Naive thymus-derived CD8-positive, alpha-beta T cell (primary cell): Measurements from ENCODE around the gene SH2D3C. TPM values are rescaled to one million over a fixed set of nuclear protein-coding genes. Genes with fewer than 3 reads are reported as not detected.

Source experiments
- ATAC-seq, 2 donors: fragments of 150-1000 bp; cut with Tn5 transposase in 1 of 2; sonication (Bioruptor Pico), chemical (Tn5 transposase) in 1 of 2; 1 replicate in 1 of 2; 2 replicates in 1 of 2; pipeline ENCODE4 v1.10.0; 2021; ENCODE audit warnings: mild to moderate bottlenecking in 2 of 2, moderate library complexity in 2 of 2
- POLR2A ChIA-PET: fragments of 350-600 bp; sonication (Branson Sonifier 250); formaldehyde crosslinking; loops from one replicate; lab custom pipeline; 2021; ENCODE audit warnings: antibody characterized with exemption; lab: Charles Lee
- DNase-seq, 10 donors: peaks; one replicate each; pipeline versions ENCODE4 v3.0.0 to v3.0.0-alpha.2; 2020 to 2022
- H3K27ac Mint-ChIP-seq, 10 donors: one replicate each; pipeline ENCODE4 v1.8.0; 2020 to 2022; ENCODE audit warnings: mild to moderate bottlenecking in 10 of 10, mixed read lengths in 10 of 10, moderate library complexity in 4 of 10, inconsistent platforms in 1 of 10
- H3K27me3 Mint-ChIP-seq, 5 donors: one replicate each; pipeline ENCODE4 v1.8.0; 2021 to 2022; ENCODE audit warnings: mixed read lengths in 5 of 5
- H3K36me3 Mint-ChIP-seq, 3 donors: one replicate each; pipeline ENCODE4 v1.8.0; 2020 to 2022; ENCODE audit warnings: mixed read lengths in 3 of 3, mild to moderate bottlenecking in 2 of 3, inconsistent platforms in 1 of 3
- H3K4me1 Mint-ChIP-seq, 4 donors: one replicate each; pipeline ENCODE4 v1.8.0; 2021 to 2022; ENCODE audit warnings: mixed read lengths in 4 of 4
- H3K4me3 Mint-ChIP-seq, 10 donors: one replicate each; pipeline ENCODE4 v1.8.0; 2020 to 2022; ENCODE audit warnings: mild to moderate bottlenecking in 10 of 10, mixed read lengths in 10 of 10, moderate library complexity in 6 of 10, inconsistent platforms in 1 of 10
- H3K9me3 Mint-ChIP-seq, 9 donors: one replicate each; pipeline ENCODE4 v1.8.0; 2020 to 2022; ENCODE audit warnings: mixed read lengths in 9 of 9, mild to moderate bottlenecking in 3 of 9, inconsistent platforms in 1 of 9, moderate library complexity in 1 of 9
- microRNA-seq: library from miRNA; unstranded; fragments of <30 nt; microRNA quantifications from one replicate; pipeline ENCODE4 v1.2.0, GENCODE V29; 2022; ENCODE audit warnings: borderline microRNAs expressed
- polyA plus RNA-seq, 3 donors: library from polyadenylated mRNA; unstranded; fragments of 300-500 nt; fragmentation: Illumina TruSeq; gene quantifications; one replicate each; pipeline ENCODE4 v1.2.3, GENCODE V29; 2021
- total RNA-seq, 8 experiments: library from RNA in 2 of 8; stranded (reverse) in 2 of 8; gene quantifications; one replicate each; pipeline ENCODE4 v1.2.3 and lab custom pipeline; 2021 to 2026

SH2D3C gene
- total and polyA plus RNA-seq, 5 experiments from 2014 or later, result 13.8 to 50.8 (median 42.8) TPM

DNA sequence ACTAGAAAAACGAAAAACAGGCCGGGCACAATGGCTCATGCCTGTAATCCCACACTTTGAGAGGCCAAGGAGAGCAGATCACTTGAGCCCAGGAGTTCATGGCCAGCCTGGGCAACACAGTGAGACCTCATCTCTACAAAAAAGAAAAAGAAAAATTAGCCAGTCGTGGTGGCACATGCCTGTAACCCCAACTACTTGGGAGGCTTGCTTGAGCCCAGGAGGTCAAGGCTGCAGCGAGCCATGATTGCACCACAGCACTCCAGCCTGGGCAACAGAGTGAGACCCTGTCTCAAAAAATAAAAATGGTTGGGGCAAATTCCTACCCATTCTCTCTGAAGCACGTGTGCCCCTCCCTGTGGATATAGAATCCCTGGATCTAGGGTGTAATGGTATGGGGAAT is 80.1 kb downstream of the SH2D3C start:
- H3K9me3 Mint-ChIP-seq, result no peaks in the 10 kb centered on the region
- peaks cover 8 to 15% (median 12%) of the 10 kb centered on the region in 4 donors for H3K4me1 Mint-ChIP-seq
- peak overlapping the region; percentile 14 to 86 (median 52) for H3K4me3 Mint-ChIP-seq
- no peaks in the 10 kb centered on the region for H3K27me3 Mint-ChIP-seq
- ATAC-seq, result no peak
- peaks cover 0 to 4% (median 0%) of the 10 kb centered on the region in 3 donors for H3K36me3 Mint-ChIP-seq
- H3K27ac Mint-ChIP-seq, result peak overlapping the region in 4 of 10 donors; percentile 24 to 86 (median 44)
- no peak for DNase-seq
- POLR2A ChIA-PET, result interaction anchor here (0.7 to 1.5 kb wide), 2 partner anchors 17 to 184 kb away, joined by 4 to 6 read pairs; partner anchors contain the start of genes PTRH1 and TTC16

DNA sequence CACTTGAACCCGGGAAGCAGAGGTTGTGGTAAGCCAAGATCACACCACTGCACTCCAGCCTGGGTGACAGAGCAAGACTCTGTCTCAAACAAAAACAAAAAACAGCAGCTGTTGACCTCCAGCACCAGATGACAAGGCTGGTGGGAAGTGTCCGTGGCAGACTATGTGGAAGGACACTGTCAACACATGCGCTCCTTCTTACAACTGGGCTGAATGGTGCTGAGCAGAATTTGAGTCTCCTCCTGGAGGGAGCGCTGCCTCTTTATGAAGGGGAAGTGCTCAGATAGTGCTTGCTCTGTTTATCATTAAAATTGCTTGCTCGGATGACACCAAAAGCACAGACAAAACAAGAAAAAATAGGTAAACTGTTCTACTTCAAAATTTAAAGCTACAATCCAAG is 80.9 kb downstream of the SH2D3C start:
- peaks cover 0 to 4% (median 0%) of the 10 kb centered on the region in 3 donors for H3K36me3 Mint-ChIP-seq
- H3K27me3 Mint-ChIP-seq, result no peaks in the 10 kb centered on the region
- H3K9me3 Mint-ChIP-seq, result no peaks in the 10 kb centered on the region
- peak overlapping the region in 4 of 10 donors; percentile 15 to 50 (median 34) for H3K27ac Mint-ChIP-seq
- DNase-seq, result no peak
- H3K4me1 Mint-ChIP-seq, result peaks cover 8 to 15% (median 12%) of the 10 kb centered on the region in 4 donors
- no peak for ATAC-seq
- POLR2A ChIA-PET, result interaction anchor here (1.0 kb wide), 1 partner anchor 90 kb away, joined by 3 read pairs; no protein-coding TSS in a partner anchor
- H3K4me3 Mint-ChIP-seq, result peak overlapping the region in 1 of 10 donors; percentile 14

GRCh38 chr9:127694890-127695720 is 83.4 kb downstream of the SH2D3C start:
- no peak for ATAC-seq
- Mint-ChIP-seq H3K9me3 (no peaks in the 10 kb centered on the region), H3K4me3 (no peak overlapping the region), H3K27me3 (no peaks in the 10 kb centered on the region), H3K27ac (peak overlapping the region in 2 of 10 donors; percentile 6 to 24), H3K4me1 (peaks cover 8 to 12% (median 12%) of the 10 kb centered on the region in 4 donors), H3K36me3 (peaks cover 0 to 12% (median 0%) of the 10 kb centered on the region in 3 donors)
- no peak for DNase-seq
- POLR2A ChIA-PET, result no interaction called here

- H3K36me3 Mint-ChIP-seq, result peaks cover 0 to 15% (median 0%) of the 10 kb centered on the region in 3 donors
- DNase-seq (no peak), ATAC-seq (no peak)
- POLR2A ChIA-PET, result no interaction called here
- no peak overlapping the region for H3K4me3 Mint-ChIP-seq
- no peaks in the 10 kb centered on the region for H3K9me3 Mint-ChIP-seq
- no peaks in the 10 kb centered on the region for H3K27me3 Mint-ChIP-seq
- peak overlapping the region in 1 of 10 donors; percentile 2 for H3K27ac Mint-ChIP-seq
- peaks cover 0 to 6% (median under 1%) of the 10 kb centered on the region in 4 donors for H3K4me1 Mint-ChIP-seq
Observed at GRCh38 chr9:127693697-127694096, 84.8 kb downstream of the SH2D3C start.

DNA sequence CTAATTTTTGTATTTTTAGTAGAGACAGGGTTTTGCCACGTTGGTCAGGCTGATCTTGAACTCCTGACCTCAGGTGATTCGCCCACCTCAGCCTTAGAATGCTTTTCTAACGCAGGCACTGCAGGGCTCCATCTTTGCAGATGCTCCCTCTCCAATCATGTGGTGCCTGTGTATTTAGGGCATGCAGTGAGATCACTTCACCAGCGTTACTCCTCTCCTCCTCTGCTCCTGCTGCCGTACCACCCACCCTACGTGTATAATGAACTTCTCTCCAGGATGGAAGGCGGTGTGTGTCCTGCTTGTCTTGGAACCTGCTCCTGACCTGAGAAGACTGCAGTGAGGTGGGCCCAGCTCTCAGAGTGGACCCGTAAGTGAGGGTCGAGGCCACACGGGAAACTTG is 85.3 kb downstream of the SH2D3C start:
- peaks cover 0 to 15% (median 0%) of the 10 kb centered on the region in 3 donors for H3K36me3 Mint-ChIP-seq
- H3K4me3 Mint-ChIP-seq, result no peak overlapping the region
- H3K27me3 Mint-ChIP-seq, result no peaks in the 10 kb centered on the region
- no peak for DNase-seq
- H3K27ac Mint-ChIP-seq, result no peak overlapping the region
- no peaks in the 10 kb centered on the region for H3K9me3 Mint-ChIP-seq
- peaks cover 0 to 6% (median under 1%) of the 10 kb centered on the region in 4 donors for H3K4me1 Mint-ChIP-seq
- ATAC-seq, result no peak
- POLR2A ChIA-PET, result no interaction called here

GRCh38 chr9:127692071-127692470 is 86.4 kb downstream of the SH2D3C start:
- H3K27ac Mint-ChIP-seq, result peak overlapping the region in 2 of 10 donors; percentile 14 to 37
- H3K9me3 Mint-ChIP-seq, result no peaks in the 10 kb centered on the region
- ATAC-seq (no peak), DNase-seq (no peak)
- peaks cover 0 to 15% (median 0%) of the 10 kb centered on the region in 3 donors for H3K36me3 Mint-ChIP-seq
- peaks cover 0 to 6% (median 0%) of the 10 kb centered on the region in 4 donors for H3K4me1 Mint-ChIP-seq
- no peaks in the 10 kb centered on the region for H3K27me3 Mint-ChIP-seq
- POLR2A ChIA-PET, result interaction anchor here (0.7 kb wide), 1 partner anchor 95 kb away, joined by 3 read pairs; no protein-coding TSS in a partner anchor
- H3K4me3 Mint-ChIP-seq, result peak overlapping the region in 1 of 10 donors; percentile 29

DNA sequence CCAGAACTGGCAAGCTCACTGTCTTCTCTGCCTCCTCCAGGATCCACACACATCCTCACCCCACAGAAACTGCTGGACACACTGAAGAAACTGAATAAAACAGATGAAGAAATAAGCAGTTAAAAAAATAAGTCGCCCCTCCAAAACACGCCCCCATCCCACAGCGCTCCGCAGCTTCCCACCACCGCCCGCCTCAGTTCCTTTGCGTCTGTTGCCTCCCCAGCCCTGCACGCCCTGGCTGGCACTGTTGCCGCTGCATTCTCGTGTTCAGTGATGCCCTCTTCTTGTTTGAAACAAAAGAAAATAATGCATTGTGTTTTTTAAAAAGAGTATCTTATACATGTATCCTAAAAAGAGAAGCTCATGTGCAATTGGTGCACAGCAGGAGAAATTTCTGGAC is 87.7 kb downstream of the SH2D3C start:
- peaks cover 0 to 19% (median 0%) of the 10 kb centered on the region in 3 donors for H3K36me3 Mint-ChIP-seq
- ATAC-seq (no peak), DNase-seq (no peak)
- peaks cover 0 to 6% (median 0%) of the 10 kb centered on the region in 4 donors for H3K4me1 Mint-ChIP-seq
- H3K27ac Mint-ChIP-seq, result no peak overlapping the region
- no peak overlapping the region for H3K4me3 Mint-ChIP-seq
- no peaks in the 10 kb centered on the region for H3K9me3 Mint-ChIP-seq
- POLR2A ChIA-PET, result no interaction called here
- H3K27me3 Mint-ChIP-seq, result no peaks in the 10 kb centered on the region

GRCh38 chr9:127689329-127690000 is 89.0 kb downstream of the SH2D3C start:
- POLR2A ChIA-PET, result interaction anchor here (0.6 kb wide), 1 partner anchor 9 kb away, joined by 5 read pairs; no protein-coding TSS in a partner anchor

More at GRCh38 chr9:127689329-127690000, 89.0 kb downstream of the SH2D3C start:
- peaks cover 0 to 27% (median 3%) of the 10 kb centered on the region in 3 donors for H3K36me3 Mint-ChIP-seq
- H3K4me3 Mint-ChIP-seq, result no peak overlapping the region
- ATAC-seq (no peak), DNase-seq (no peak)
- H3K27ac Mint-ChIP-seq, result no peak overlapping the region
- no peaks in the 10 kb centered on the region for H3K27me3 Mint-ChIP-seq
- no peaks in the 10 kb centered on the region for H3K9me3 Mint-ChIP-seq
- peaks cover 0 to 3% (median 0%) of the 10 kb centered on the region in 4 donors for H3K4me1 Mint-ChIP-seq

Small RNAs within 50 kb of the gene (microRNA-seq; reads per million reads assigned to microRNA genes)
- gene MIR2861 (not detected), gene MIR3960 (not detected)

Other genes with a start within 250 kb of the SH2D3C start
- 10 to 100 TPM; 34.6 to 39.7 TPM for gene STXBP1, start 166.4 kb downstream of the SH2D3C start, total RNA-seq
- 10 to 100 TPM in 1 of 3 donors, 1 to 10 TPM in 2; 3.4 to 10.3 (median 7.5) TPM for gene STXBP1, start 166.4 kb downstream of the SH2D3C start, polyA plus RNA-seq
- under 1 TPM; 0.58 to 0.99 TPM for gene CFAP157, start 71.7 kb downstream of the SH2D3C start, total RNA-seq
- gene CFAP157, start 71.7 kb downstream of the SH2D3C start, polyA plus RNA-seq, result under 1 TPM; 0.18 to 0.32 (median 0.23) TPM
- gene PTRH1, start 63.0 kb downstream of the SH2D3C start, total RNA-seq, result 1 to 10 TPM; 8.8 to 8.9 TPM
- 10 to 100 TPM; 26.2 to 37.7 (median 30.9) TPM for gene PTRH1, start 63.0 kb downstream of the SH2D3C start, polyA plus RNA-seq
- 1 to 10 TPM; 7.2 to 8.2 TPM for gene TTC16, start 62.6 kb downstream of the SH2D3C start, total RNA-seq
- 1 to 10 TPM; 1.8 to 4.4 (median 3.0) TPM for gene TTC16, start 62.6 kb downstream of the SH2D3C start, polyA plus RNA-seq
- 10 to 100 TPM in 1 of 2 experiments, 1 to 10 TPM in 1; 9.8 to 13.9 TPM for gene TOR2A, start 43.4 kb downstream of the SH2D3C start, total RNA-seq
- gene TOR2A, start 43.4 kb downstream of the SH2D3C start, polyA plus RNA-seq, result 10 to 100 TPM; 18.1 to 24.7 (median 23.5) TPM
- gene CDK9, start 7.4 kb upstream of the SH2D3C start, total RNA-seq, result 100 to 1,000 TPM; 142 to 147 TPM
- gene CDK9, start 7.4 kb upstream of the SH2D3C start, polyA plus RNA-seq, result 10 to 100 TPM; 28.3 to 62.9 (median 38.9) TPM
- gene FPGS, start 24.2 kb upstream of the SH2D3C start, total RNA-seq, result 100 to 1,000 TPM; 155 to 158 TPM
- gene FPGS, start 24.2 kb upstream of the SH2D3C start, polyA plus RNA-seq, result 10 to 100 TPM; 51.7 to 54.8 (median 53.4) TPM
- gene ENG, start 76.0 kb upstream of the SH2D3C start, total RNA-seq, result 10 to 100 TPM in 1 of 2 experiments, 1 to 10 TPM in 1; 9.4 to 10.2 TPM
- 1 to 10 TPM; 2.1 to 5.4 (median 4.4) TPM for gene ENG, start 76.0 kb upstream of the SH2D3C start, polyA plus RNA-seq
- 10 to 100 TPM; 52.2 to 57.1 TPM for gene AK1, start 99.0 kb upstream of the SH2D3C start, total RNA-seq
- under 1 TPM in 2 of 3 donors, not detected in 1; 0.07 to 0.22 TPM for gene AK1, start 99.0 kb upstream of the SH2D3C start, polyA plus RNA-seq
- 100 to 1,000 TPM; 102 to 110 TPM for gene ST6GALNAC6, start 120.9 kb upstream of the SH2D3C start, total RNA-seq
- gene ST6GALNAC6, start 120.9 kb upstream of the SH2D3C start, polyA plus RNA-seq, result 10 to 100 TPM; 29.8 to 42.8 (median 30.3) TPM
- gene ST6GALNAC4, start 138.4 kb upstream of the SH2D3C start, total RNA-seq, result 10 to 100 TPM; 47.0 to 47.5 TPM
- gene ST6GALNAC4, start 138.4 kb upstream of the SH2D3C start, polyA plus RNA-seq, result 10 to 100 TPM; 19.8 to 34.4 (median 22.1) TPM
- gene PIP5KL1, start 152.1 kb upstream of the SH2D3C start, total RNA-seq, result 1 to 10 TPM; 1.8 to 2.0 TPM
- under 1 TPM in 2 of 3 donors, not detected in 1; 0.28 to 0.46 TPM for gene PIP5KL1, start 152.1 kb upstream of the SH2D3C start, polyA plus RNA-seq
- gene DPM2, start 159.2 kb upstream of the SH2D3C start, total RNA-seq, result 10 to 100 TPM; 71.1 to 74.6 TPM
- gene DPM2, start 159.2 kb upstream of the SH2D3C start, polyA plus RNA-seq, result 10 to 100 TPM; 28.5 to 34.7 (median 34.2) TPM
- 100 to 1,000 TPM; 564 to 631 TPM for gene EEIG1, start 202.3 kb upstream of the SH2D3C start, total RNA-seq
- 100 to 1,000 TPM; 134 to 318 (median 149) TPM for gene EEIG1, start 202.3 kb upstream of the SH2D3C start, polyA plus RNA-seq